ENCODE measurements around the gene TANC1.

Gene TANC1

DNA sequence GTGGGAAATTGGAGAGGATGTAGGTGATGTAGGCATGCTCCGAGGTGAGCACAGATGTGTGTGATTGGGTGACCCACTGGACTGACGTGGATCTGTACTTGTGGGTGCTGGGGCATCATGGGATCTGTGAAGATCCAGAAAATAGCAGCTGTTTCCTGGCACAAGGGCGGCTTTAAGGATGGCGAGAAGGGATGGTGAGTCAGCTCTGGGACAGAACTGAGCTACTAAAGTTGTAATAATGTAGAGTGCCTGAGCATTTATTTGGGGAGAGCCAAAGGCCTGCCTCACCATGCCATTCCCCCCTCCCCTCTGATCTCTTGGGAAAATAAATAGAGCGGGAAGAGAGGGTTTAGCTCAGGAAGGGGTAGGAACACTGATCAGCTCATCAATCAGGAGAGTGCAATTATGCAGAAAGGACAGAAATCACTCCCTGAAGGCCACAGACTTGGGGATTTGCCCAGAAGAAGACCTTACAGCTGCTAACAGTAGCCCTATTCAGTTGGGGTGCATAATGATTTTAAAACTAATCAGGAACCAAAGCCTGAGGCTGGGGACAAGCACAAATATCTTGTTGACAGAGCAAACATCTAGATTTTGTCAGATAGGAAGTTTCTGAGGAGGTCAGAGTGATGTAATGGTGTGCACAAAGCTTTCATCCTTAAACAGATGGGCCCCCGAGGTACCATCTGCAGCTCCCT lies 30.3 kb downstream of the TANC1 start:
- peak; percentile 60 for DNase-seq (ENCODE audit: low read depth)
- TF ChIP-seq CTCF (IDR thresholded peaks at IDR 0.05; ENCODE audit: low read length, missing control alignments), result no peak
- H3K4me3 ChIP-seq (replicated peaks; ENCODE audit: low read depth, low read length), result no peak overlapping the region

GRCh38 chr2:158999458-158999857 lies 31.0 kb downstream of the TANC1 start:
- TF ChIP-seq CTCF (IDR thresholded peaks at IDR 0.05; ENCODE audit: low read length, missing control alignments), result no peak
- DNase-seq (ENCODE audit: low read depth), result peak; percentile 47
- no peak overlapping the region for H3K4me3 ChIP-seq (replicated peaks; ENCODE audit: low read depth, low read length)

DNA sequence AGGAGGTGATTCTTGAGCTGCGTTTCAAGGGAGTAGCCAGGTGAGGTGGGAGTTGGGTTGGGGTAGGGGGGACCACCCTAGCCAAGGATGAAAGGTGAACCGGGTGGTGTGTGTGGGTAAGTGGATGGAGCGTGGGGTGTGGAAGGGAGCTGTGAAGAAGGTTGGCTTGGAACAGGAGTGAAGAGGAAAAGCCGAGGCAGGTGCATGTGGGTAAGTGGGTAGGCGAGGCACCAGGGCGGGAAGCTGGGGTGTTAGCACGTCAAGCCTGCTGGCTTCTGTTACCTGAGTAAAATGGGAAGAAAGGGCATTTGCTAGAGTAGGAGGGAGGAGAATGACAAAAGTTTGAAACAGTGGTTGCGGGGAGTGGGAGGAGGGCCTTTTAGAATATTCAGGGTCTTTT lies 31.6 kb downstream of the TANC1 start:
- TF ChIP-seq CTCF (IDR thresholded peaks at IDR 0.05; ENCODE audit: low read length, missing control alignments), result no peak
- H3K4me3 ChIP-seq (replicated peaks; ENCODE audit: low read depth, low read length), result no peak overlapping the region
- no peak for DNase-seq (ENCODE audit: low read depth)

GRCh38 chr2:159002462-159003111 lies 34.1 kb downstream of the TANC1 start:
- H3K4me3 ChIP-seq (replicated peaks; ENCODE audit: low read depth, low read length), result no peak overlapping the region
- no peak for TF ChIP-seq CTCF (IDR thresholded peaks at IDR 0.05; ENCODE audit: low read length, missing control alignments)
- no peak for DNase-seq (ENCODE audit: low read depth)

DNA sequence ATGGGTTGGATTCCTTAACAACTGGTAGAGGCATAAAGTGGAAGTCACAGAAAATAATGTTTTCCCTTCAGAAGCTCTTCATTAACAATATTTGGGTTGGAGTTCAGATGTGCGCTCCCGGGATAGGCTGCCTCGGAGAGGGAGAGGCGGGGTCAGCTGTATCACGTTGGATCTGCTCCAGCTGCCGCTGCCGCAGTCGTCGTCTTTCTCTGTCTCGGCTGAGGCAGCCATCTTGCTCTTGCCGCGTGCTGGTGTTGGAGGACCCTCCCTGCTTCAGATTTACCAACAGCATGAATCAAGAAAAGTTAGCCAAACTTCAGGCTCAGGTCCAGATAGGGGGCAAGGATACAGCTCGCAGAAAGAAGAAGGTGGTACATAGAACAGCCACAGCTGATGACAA lies 35.1 kb downstream of the TANC1 start:
- DNase-seq (ENCODE audit: low read depth), result no peak
- TF ChIP-seq CTCF (IDR thresholded peaks at IDR 0.05; ENCODE audit: low read length, missing control alignments), result no peak
- H3K4me3 ChIP-seq (replicated peaks; ENCODE audit: low read depth, low read length), result no peak overlapping the region

GRCh38 chr2:159004849-159005248 lies 36.4 kb downstream of the TANC1 start:
- no peak for DNase-seq (ENCODE audit: low read depth)
- no peak overlapping the region for H3K4me3 ChIP-seq (replicated peaks; ENCODE audit: low read depth, low read length)
- TF ChIP-seq CTCF (IDR thresholded peaks at IDR 0.05; ENCODE audit: low read length, missing control alignments), result no peak

DNA sequence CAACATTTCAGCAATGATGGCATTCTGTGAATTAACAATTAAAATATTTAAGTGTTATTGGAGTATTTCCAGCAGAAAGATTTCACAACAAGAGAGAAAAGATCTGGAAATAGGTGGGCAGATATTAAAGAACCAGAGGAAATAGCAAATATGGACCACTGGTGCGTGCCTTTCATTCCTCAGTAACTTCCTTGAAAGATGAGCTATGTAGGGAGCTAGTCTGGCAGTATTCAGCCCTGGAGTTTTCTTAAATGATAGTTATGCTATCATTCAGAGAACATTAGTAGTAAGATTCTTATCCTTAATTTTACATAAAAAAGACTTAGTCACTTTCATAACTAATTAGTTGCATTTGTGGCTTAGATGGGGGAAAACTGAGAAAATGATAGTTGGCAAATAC lies 41.5 kb downstream of the TANC1 start:
- DNase-seq (ENCODE audit: low read depth), result peak; percentile 21
- H3K4me3 ChIP-seq (replicated peaks; ENCODE audit: low read depth, low read length), result no peak overlapping the region
- no peak for TF ChIP-seq CTCF (IDR thresholded peaks at IDR 0.05; ENCODE audit: low read length, missing control alignments)
